Measurements from ENCODE around the gene TNRC6C.
"Not testable (repeated sequence)": the region's sequence is repeated elsewhere in the genome, so short reads cannot be mapped to it uniquely, and the experiment has no call there.

The TNRC6C gene

GRCh38 chr17:77963441-77963840, 4.9 kb downstream of the TNRC6C start:
- DNase-seq (ENCODE audit: low read depth): no peak

GRCh38 chr17:77965352-77965751, 6.8 kb downstream of the TNRC6C start:
- DNase-seq (ENCODE audit: low read depth): no peak

- DNase-seq (ENCODE audit: low read depth): no peak
Observed at GRCh38 chr17:77966476-77966875, 8.0 kb downstream of the TNRC6C start.

GRCh38 chr17:77968788-77969187, 10.3 kb downstream of the TNRC6C start:
- DNase-seq (ENCODE audit: low read depth): no peak

- not testable (repeated sequence) for DNase-seq (ENCODE audit: low read depth)
Observed at GRCh38 chr17:77972271-77972670, 13.8 kb downstream of the TNRC6C start.

- no peak for DNase-seq (ENCODE audit: low read depth)
Observed at GRCh38 chr17:77973953-77974352, 15.4 kb downstream of the TNRC6C start.

GRCh38 chr17:77974396-77974795, 15.9 kb downstream of the TNRC6C start:
- no peak for DNase-seq (ENCODE audit: low read depth)

- not testable (repeated sequence) for DNase-seq (ENCODE audit: low read depth)
Observed at GRCh38 chr17:77982430-77982829, 23.9 kb downstream of the TNRC6C start.

- no peak for DNase-seq (ENCODE audit: low read depth)
Observed at GRCh38 chr17:77990301-77990700, 31.8 kb downstream of the TNRC6C start.

- not testable (repeated sequence) for DNase-seq (ENCODE audit: low read depth)
Observed at GRCh38 chr17:77993735-77994134, 35.2 kb downstream of the TNRC6C start.

GRCh38 chr17:77995146-77995852, 36.8 kb downstream of the TNRC6C start:
- DNase-seq (ENCODE audit: low read depth): no peak

- DNase-seq (ENCODE audit: low read depth): no peak
Observed at GRCh38 chr17:77996256-77996655, 37.8 kb downstream of the TNRC6C start.

- DNase-seq (ENCODE audit: low read depth): no peak
Observed at GRCh38 chr17:77999413-78000173, 41.1 kb downstream of the TNRC6C start.

- no peak for DNase-seq (ENCODE audit: low read depth)
Observed at GRCh38 chr17:78000341-78000740, 41.8 kb downstream of the TNRC6C start.

GRCh38 chr17:78001182-78001581, 42.7 kb downstream of the TNRC6C start:
- no peak for DNase-seq (ENCODE audit: low read depth)

GRCh38 chr17:78001612-78002011, 43.1 kb downstream of the TNRC6C start:
- no peak for DNase-seq (ENCODE audit: low read depth)

- DNase-seq (ENCODE audit: low read depth): no peak
Observed at GRCh38 chr17:78002166-78002565, 43.7 kb downstream of the TNRC6C start.

- no peak for DNase-seq (ENCODE audit: low read depth)
Observed at GRCh38 chr17:78005452-78006171, 47.1 kb downstream of the TNRC6C start.

GRCh38 chr17:78006338-78006737, 47.8 kb downstream of the TNRC6C start:
- DNase-seq (ENCODE audit: low read depth): no peak

GRCh38 chr17:78007647-78008046, 49.1 kb downstream of the TNRC6C start:
- no peak for DNase-seq (ENCODE audit: low read depth)

- DNase-seq (ENCODE audit: low read depth): no peak
Observed at GRCh38 chr17:78010759-78011158, 52.3 kb downstream of the TNRC6C start.

GRCh38 chr17:78012428-78012827, 53.9 kb downstream of the TNRC6C start:
- DNase-seq (ENCODE audit: low read depth): no peak
